Effector memory CD4-positive, alpha-beta T cell (primary cell): Measurements from ENCODE around the gene CGN.

Experiments used
- DNase-seq, 3 donors: peaks; one replicate each; pipeline ENCODE4 v3.0.0-alpha.2; 2020
- H3K27ac ChIP-seq: 2 replicates; pipeline ENCODE4 v1.7.0; 2013; ENCODE audit warnings: mild to moderate bottlenecking, low read length, moderate library complexity; ENCODE audit not compliant: insufficient read depth, poor library complexity, severe bottlenecking
- H3K27me3 ChIP-seq: replicated peaks from 2 replicates; pipeline ENCODE4 v1.7.0; 2013; ENCODE audit warnings: mild to moderate bottlenecking, low read length; ENCODE audit not compliant: insufficient read depth, control insufficient read depth, poor library complexity, severe bottlenecking
- H3K36me3 ChIP-seq: 2 replicates; pipeline ENCODE4 v1.7.0; 2013; ENCODE audit warnings: mild to moderate bottlenecking, low read length, moderate library complexity; ENCODE audit not compliant: control insufficient read depth, insufficient read depth
- H3K4me1 ChIP-seq: 2 replicates; pipeline ENCODE4 v1.7.0; 2013; ENCODE audit warnings: low read length, mild to moderate bottlenecking; ENCODE audit not compliant: control insufficient read depth, insufficient read depth, poor library complexity, severe bottlenecking
- H3K4me3 ChIP-seq: 2 replicates; pipeline ENCODE4 v1.7.0; 2013; ENCODE audit warnings: low read length, low read depth, mild to moderate bottlenecking; ENCODE audit not compliant: insufficient read depth, poor library complexity, severe bottlenecking
- H3K9me3 ChIP-seq: 2 replicates; pipeline ENCODE4 v1.7.0; 2013; ENCODE audit warnings: mild to moderate bottlenecking, low read length, moderate library complexity; ENCODE audit not compliant: control insufficient read depth

Gene CGN

DNA sequence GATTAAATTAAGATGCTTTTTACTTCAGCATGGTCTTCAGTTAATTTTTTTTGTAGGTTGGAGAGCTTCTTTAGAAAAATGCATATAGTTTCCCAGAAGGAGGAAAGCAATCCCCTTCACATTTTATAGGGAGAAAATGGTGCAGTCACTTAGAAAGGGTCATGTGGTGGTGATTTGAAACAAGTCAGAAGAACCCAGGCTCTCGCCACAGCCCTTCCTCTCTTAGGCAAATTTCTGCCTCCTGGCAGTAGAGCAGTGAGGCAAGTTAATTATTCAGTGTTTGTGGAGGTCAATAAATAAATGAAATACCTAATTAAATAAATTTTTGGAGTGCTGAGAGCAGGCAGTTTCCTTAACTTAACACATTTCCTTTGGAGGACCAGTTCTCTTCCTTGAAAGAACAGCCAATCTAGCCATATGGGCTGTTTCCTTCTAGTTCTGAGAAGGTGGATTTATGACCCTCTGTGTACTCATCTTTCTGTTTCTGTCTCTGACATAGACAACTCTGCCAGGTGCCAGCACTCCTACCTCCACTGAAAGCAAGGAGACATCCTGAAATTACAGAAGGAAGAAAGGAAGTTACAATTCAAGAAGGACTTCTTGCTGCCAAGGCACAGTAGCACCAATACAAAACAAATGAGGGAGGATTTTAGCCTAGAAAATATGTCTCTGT is 32.9 kb upstream of the CGN start:
- H3K4me3 ChIP-seq: no peak overlapping the region
- no peaks in the 10 kb centered on the region for H3K36me3 ChIP-seq
- no peaks in the 10 kb centered on the region for H3K9me3 ChIP-seq
- no peak overlapping the region for H3K27ac ChIP-seq
- H3K27me3 ChIP-seq: no peaks in the 10 kb centered on the region
- H3K4me1 ChIP-seq: peaks cover 3% of the 10 kb centered on the region
- no peak for DNase-seq

- no peaks in the 10 kb centered on the region for H3K4me1 ChIP-seq
- no peak for DNase-seq
- H3K36me3 ChIP-seq: no peaks in the 10 kb centered on the region
- H3K9me3 ChIP-seq: no peaks in the 10 kb centered on the region
- H3K27ac ChIP-seq: no peak overlapping the region
- no peak overlapping the region for H3K4me3 ChIP-seq
- H3K27me3 ChIP-seq: no peaks in the 10 kb centered on the region
Measured at GRCh38 chr1:151478923-151479322, 32.3 kb upstream of the CGN start.

GRCh38 chr1:151479462-151479861 is 31.7 kb upstream of the CGN start:
- DNase-seq: no peak
- H3K36me3 ChIP-seq: no peaks in the 10 kb centered on the region
- H3K27me3 ChIP-seq: no peaks in the 10 kb centered on the region
- no peaks in the 10 kb centered on the region for H3K4me1 ChIP-seq
- H3K4me3 ChIP-seq: no peak overlapping the region
- no peak overlapping the region for H3K27ac ChIP-seq
- no peaks in the 10 kb centered on the region for H3K9me3 ChIP-seq

GRCh38 chr1:151482017-151482416 is 29.2 kb upstream of the CGN start:
- no peaks in the 10 kb centered on the region for H3K36me3 ChIP-seq
- H3K9me3 ChIP-seq: no peaks in the 10 kb centered on the region
- no peaks in the 10 kb centered on the region for H3K27me3 ChIP-seq
- no peak overlapping the region for H3K4me3 ChIP-seq
- no peak overlapping the region for H3K27ac ChIP-seq
- no peak for DNase-seq
- no peaks in the 10 kb centered on the region for H3K4me1 ChIP-seq

- H3K4me1 ChIP-seq: no peaks in the 10 kb centered on the region
- DNase-seq: no peak
Measured at GRCh38 chr1:151485685-151486255, 25.4 kb upstream of the CGN start.

GRCh38 chr1:151486557-151486956 is 24.6 kb upstream of the CGN start:
- no peaks in the 10 kb centered on the region for H3K27me3 ChIP-seq
- no peaks in the 10 kb centered on the region for H3K36me3 ChIP-seq
- no peak overlapping the region for H3K27ac ChIP-seq
- no peak overlapping the region for H3K4me3 ChIP-seq
- no peak for DNase-seq
- no peaks in the 10 kb centered on the region for H3K9me3 ChIP-seq
- no peaks in the 10 kb centered on the region for H3K4me1 ChIP-seq

More at GRCh38 chr1:151485685-151486255, 25.4 kb upstream of the CGN start:
- Histone ChIP-seq H3K27ac (no peak overlapping the region), H3K9me3 (no peaks in the 10 kb centered on the region), H3K27me3 (no peaks in the 10 kb centered on the region), H3K4me3 (no peak overlapping the region), H3K36me3 (no peaks in the 10 kb centered on the region)

DNA sequence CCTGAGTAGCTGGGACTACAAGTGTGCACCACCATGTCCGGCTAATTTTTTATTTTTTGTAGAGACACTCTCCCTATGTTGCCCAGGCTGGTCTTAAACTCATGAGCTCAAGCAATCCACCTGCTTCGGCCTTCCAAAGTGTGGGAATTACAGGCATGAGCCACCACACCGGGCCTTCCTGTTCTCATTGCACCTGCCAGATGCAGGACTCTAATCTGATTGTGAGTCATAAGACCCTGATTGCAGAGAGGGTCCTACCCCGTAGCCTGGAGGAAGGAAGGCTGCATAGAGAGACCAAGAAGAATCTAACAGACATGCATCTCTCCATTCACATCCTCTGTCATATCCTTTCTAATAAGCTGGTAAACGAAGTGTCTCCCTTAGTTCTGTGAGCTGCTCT is 19.5 kb upstream of the CGN start:
- H3K9me3 ChIP-seq: no peaks in the 10 kb centered on the region
- no peaks in the 10 kb centered on the region for H3K36me3 ChIP-seq
- H3K4me3 ChIP-seq: no peak overlapping the region
- no peaks in the 10 kb centered on the region for H3K4me1 ChIP-seq
- no peak overlapping the region for H3K27ac ChIP-seq
- H3K27me3 ChIP-seq: no peaks in the 10 kb centered on the region
- DNase-seq: no peak

GRCh38 chr1:151492120-151492519 is 19.1 kb upstream of the CGN start:
- DNase-seq: no peak
- Histone ChIP-seq H3K27ac (no peak overlapping the region), H3K27me3 (no peaks in the 10 kb centered on the region), H3K9me3 (no peaks in the 10 kb centered on the region), H3K36me3 (no peaks in the 10 kb centered on the region), H3K4me3 (no peak overlapping the region), H3K4me1 (no peaks in the 10 kb centered on the region)

DNA sequence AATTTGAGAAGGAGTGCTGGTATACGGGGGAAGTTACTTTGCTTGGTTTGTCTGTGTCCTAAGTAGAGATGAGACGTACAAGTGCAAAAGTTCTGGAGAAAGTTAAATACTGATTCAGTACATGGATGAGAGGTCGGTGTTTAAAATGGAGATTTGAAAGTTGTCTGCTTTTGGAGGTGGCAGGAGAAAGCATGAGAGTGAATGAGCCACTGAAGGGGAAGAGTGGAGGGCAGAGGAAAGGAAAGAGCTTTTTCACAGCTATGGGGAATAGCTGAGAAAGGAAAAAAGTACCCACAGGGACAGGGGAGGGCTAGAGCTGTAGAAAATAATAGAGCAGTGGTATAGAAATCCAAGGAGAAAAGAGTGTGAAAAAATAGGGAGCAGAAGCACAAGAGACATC is 18.1 kb upstream of the CGN start:
- Histone ChIP-seq H3K4me1 (no peaks in the 10 kb centered on the region), H3K27me3 (no peaks in the 10 kb centered on the region), H3K27ac (no peak overlapping the region), H3K4me3 (no peak overlapping the region), H3K36me3 (no peaks in the 10 kb centered on the region), H3K9me3 (no peaks in the 10 kb centered on the region)
- no peak for DNase-seq

DNA sequence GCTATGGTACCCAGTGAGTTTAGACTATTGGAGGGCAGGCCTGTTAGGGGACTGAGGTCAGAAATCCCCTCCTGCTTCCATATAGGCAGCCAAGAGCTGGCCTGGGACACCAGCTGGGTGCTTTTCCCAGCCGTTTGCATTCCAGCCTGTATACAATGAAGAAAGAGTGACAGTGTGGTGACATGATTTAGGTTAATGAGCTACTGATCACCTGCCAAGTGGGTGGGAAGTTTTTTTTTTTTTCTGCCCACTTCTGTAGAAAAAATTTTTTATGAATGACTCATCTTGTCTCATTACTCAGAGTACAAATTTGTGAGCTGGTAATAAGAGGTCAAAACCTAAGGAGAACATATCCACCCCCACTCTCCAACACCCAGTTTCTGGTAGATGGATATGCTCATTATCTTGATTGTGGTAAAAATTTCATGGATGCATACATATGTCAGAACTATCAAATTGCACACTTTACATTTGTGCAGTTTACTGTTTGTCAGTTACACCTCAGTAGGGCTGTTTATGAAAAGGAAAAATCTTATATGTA is 16.4 kb upstream of the CGN start:
- no peaks in the 10 kb centered on the region for H3K4me1 ChIP-seq
- H3K4me3 ChIP-seq: no peak overlapping the region
- H3K27me3 ChIP-seq: no peaks in the 10 kb centered on the region
- no peak overlapping the region for H3K27ac ChIP-seq
- no peak for DNase-seq
- no peaks in the 10 kb centered on the region for H3K36me3 ChIP-seq
- H3K9me3 ChIP-seq: no peaks in the 10 kb centered on the region
